Astrocyte (in vitro differentiated cells and primary cell): Measurements from ENCODE around the gene AVL9.

ENCODE experiments used
- EZH2 ChIP-seq: IDR thresholded peaks from 2 replicates; pipeline ENCODE4 v1.6.1; 2012; ENCODE audit warnings: mild to moderate bottlenecking, low read length, inconsistent platforms; ENCODE audit not compliant: insufficient read depth
- TF ChIP-seq, protein P1 (sequence below): IDR thresholded peaks from 2 replicates; pipeline ENCODE4 v1.5.1; 2011; ENCODE audit warnings: low read depth, mild to moderate bottlenecking, inconsistent platforms, low read length, moderate library complexity; ENCODE audit not compliant: insufficient read depth

GRCh38 chr7:32542595-32542994 lies 47.3 kb downstream of the AVL9 start:
- TF ChIP-seq EZH2 = no peak
- TF ChIP-seq, protein P1, sequence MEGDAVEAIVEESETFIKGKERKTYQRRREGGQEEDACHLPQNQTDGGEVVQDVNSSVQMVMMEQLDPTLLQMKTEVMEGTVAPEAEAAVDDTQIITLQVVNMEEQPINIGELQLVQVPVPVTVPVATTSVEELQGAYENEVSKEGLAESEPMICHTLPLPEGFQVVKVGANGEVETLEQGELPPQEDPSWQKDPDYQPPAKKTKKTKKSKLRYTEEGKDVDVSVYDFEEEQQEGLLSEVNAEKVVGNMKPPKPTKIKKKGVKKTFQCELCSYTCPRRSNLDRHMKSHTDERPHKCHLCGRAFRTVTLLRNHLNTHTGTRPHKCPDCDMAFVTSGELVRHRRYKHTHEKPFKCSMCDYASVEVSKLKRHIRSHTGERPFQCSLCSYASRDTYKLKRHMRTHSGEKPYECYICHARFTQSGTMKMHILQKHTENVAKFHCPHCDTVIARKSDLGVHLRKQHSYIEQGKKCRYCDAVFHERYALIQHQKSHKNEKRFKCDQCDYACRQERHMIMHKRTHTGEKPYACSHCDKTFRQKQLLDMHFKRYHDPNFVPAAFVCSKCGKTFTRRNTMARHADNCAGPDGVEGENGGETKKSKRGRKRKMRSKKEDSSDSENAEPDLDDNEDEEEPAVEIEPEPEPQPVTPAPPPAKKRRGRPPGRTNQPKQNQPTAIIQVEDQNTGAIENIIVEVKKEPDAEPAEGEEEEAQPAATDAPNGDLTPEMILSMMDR = no peak
